Activated naive CD4-positive, alpha-beta T cell treated with anti-CD3 and anti-CD28 coated beads for 36 hours (primary cell): Measurements from ENCODE around the gene AGBL5. TPM values are rescaled to one million over a fixed set of nuclear protein-coding genes. Genes with fewer than 3 reads are reported as not detected.
"Not testable (repeated sequence)": the region's sequence is repeated elsewhere in the genome, so short reads cannot be mapped to it uniquely, and the experiment has no call there.

Experiments used
- CTCF ChIA-PET: fragments of 350-600 bp; sonication (Branson Sonifier 250); formaldehyde crosslinking; loops from one replicate; lab custom pipeline; 2021; ENCODE audit warnings: antibody characterized with exemption; lab: Charles Lee
- DNase-seq: peaks from one replicate; pipeline ENCODE4 v3.0.0-alpha.2; 2020
- H3K27ac Mint-ChIP-seq: one replicate; pipeline ENCODE4 v1.8.0; 2021; ENCODE audit warnings: mild to moderate bottlenecking, mixed read lengths
- H3K27me3 Mint-ChIP-seq: one replicate; pipeline ENCODE4 v1.8.0; 2021; ENCODE audit warnings: low read depth, mixed read lengths
- H3K36me3 Mint-ChIP-seq: one replicate; pipeline ENCODE4 v1.8.0; 2021; ENCODE audit warnings: low read depth, mixed read lengths
- H3K4me1 Mint-ChIP-seq: one replicate; pipeline ENCODE4 v1.8.0; 2021; ENCODE audit warnings: low read depth, mixed read lengths
- H3K4me3 Mint-ChIP-seq: one replicate; pipeline ENCODE4 v1.8.0; 2021; ENCODE audit warnings: mild to moderate bottlenecking, moderate library complexity, mixed read lengths
- H3K9me3 Mint-ChIP-seq: one replicate; pipeline ENCODE4 v1.8.0; 2021; ENCODE audit warnings: mixed read lengths
- intact Hi-C: fragments of 100-400 bp; cut with micrococcal nuclease; formaldehyde crosslinking; loops from one replicate; pipeline ENCODE4 v1.15.1; 2023
- total RNA-seq, 2 experiments: library from RNA; stranded (reverse); gene quantifications; one replicate each; pipeline ENCODE4 v1.2.3, GENCODE V29; 2021

The AGBL5 gene
- total RNA-seq, 2 experiments from 2014 or later, result 19.1 to 19.7 TPM

- H3K4me3 Mint-ChIP-seq, result no peak overlapping the region
- peaks cover 7% of the 10 kb centered on the region for H3K36me3 Mint-ChIP-seq
- H3K9me3 Mint-ChIP-seq, result no peaks in the 10 kb centered on the region
- CTCF ChIA-PET, result interaction anchor here (1.5 to 1.8 kb wide), 2 partner anchors 12 to 112 kb away, joined by 4 to 5 read pairs; no protein-coding TSS in a partner anchor
- peaks cover 62% of the 10 kb centered on the region for H3K4me1 Mint-ChIP-seq
- peak overlapping the region; percentile 59 for H3K27ac Mint-ChIP-seq
- intact Hi-C loops, result loop anchor here (5.0 kb wide), 1 partner anchor 299 kb away; the partner anchor contains the start of genes EIF2B4 and SNX17
- DNase-seq, result no peak
- H3K27me3 Mint-ChIP-seq, result no peaks in the 10 kb centered on the region
These were observed 22.3 kb downstream of the AGBL5 start for GRCh38 chr2:27073782-27074181.

GRCh38 chr2:27074738-27075565 lies 23.5 kb downstream of the AGBL5 start:
- CTCF ChIA-PET, result interaction anchor here (1.8 kb wide), 1 partner anchor 10 kb away, joined by 5 read pairs; no protein-coding TSS in a partner anchor
- Mint-ChIP-seq H3K4me3 (no peak overlapping the region), H3K27me3 (no peaks in the 10 kb centered on the region), H3K9me3 (no peaks in the 10 kb centered on the region), H3K36me3 (peaks cover under 1% of the 10 kb centered on the region), H3K4me1 (peaks cover 50% of the 10 kb centered on the region), H3K27ac (peak overlapping the region; percentile 70)
- intact Hi-C loops, result loop anchor here (5.0 kb wide), 1 partner anchor 297 kb away; the partner anchor contains the start of genes EIF2B4 and SNX17
- DNase-seq, result peak; percentile 54

GRCh38 chr2:27075566-27075871 lies 24.1 kb downstream of the AGBL5 start:
- intact Hi-C loops, CTCF ChIA-PET, H3K36me3 Mint-ChIP-seq, H3K4me3 Mint-ChIP-seq, H3K9me3 Mint-ChIP-seq, H3K27me3 Mint-ChIP-seq: not testable (repeated sequence)
- H3K4me1 Mint-ChIP-seq, result peaks cover 45% of the 10 kb centered on the region
- DNase-seq, result peak; percentile 38
- H3K27ac Mint-ChIP-seq, result peak overlapping the region; percentile 70

DNA sequence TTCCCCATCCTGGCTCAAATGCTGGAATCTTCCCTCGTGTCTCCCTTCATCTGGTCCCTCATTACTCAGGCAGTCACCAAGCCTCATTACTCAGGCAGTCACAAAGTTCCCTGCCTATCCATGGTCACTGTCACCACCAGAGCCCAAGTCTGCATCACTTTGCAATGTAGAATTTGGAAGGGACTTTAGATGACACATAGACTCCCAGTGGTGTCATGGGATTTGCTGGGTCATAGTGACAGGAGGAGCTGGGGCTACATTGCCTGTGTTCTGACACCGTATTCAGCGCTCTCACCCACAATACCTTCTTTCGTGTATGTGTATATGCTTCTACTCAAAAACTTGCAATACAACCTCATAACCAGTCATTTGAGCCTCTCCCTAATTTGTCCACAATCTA lies 24.9 kb downstream of the AGBL5 start:
- Mint-ChIP-seq H3K36me3 (no peaks in the 10 kb centered on the region), H3K4me1 (peaks cover 47% of the 10 kb centered on the region), H3K9me3 (no peaks in the 10 kb centered on the region), H3K27ac (no peak overlapping the region), H3K27me3 (no peaks in the 10 kb centered on the region), H3K4me3 (no peak overlapping the region)
- intact Hi-C loops, result no loop called here
- CTCF ChIA-PET, result interaction anchor here (0.5 kb wide), 1 partner anchor 116 kb away, joined by 3 read pairs; no protein-coding TSS in a partner anchor
- DNase-seq, result no peak

GRCh38 chr2:27077231-27077630 lies 25.8 kb downstream of the AGBL5 start:
- Mint-ChIP-seq H3K4me1 (peaks cover 49% of the 10 kb centered on the region), H3K27me3 (no peaks in the 10 kb centered on the region), H3K27ac (no peak overlapping the region), H3K9me3 (no peaks in the 10 kb centered on the region), H3K4me3 (no peak overlapping the region), H3K36me3 (no peaks in the 10 kb centered on the region)
- DNase-seq, result no peak
- intact Hi-C loops, result no loop called here
- CTCF ChIA-PET, result no interaction called here

- DNase-seq, result no peak
- Mint-ChIP-seq H3K36me3 (no peaks in the 10 kb centered on the region), H3K4me1 (peaks cover 39% of the 10 kb centered on the region), H3K4me3 (no peak within 1 kb of the TSS), H3K27ac (peak within 1 kb of the TSS; percentile 15), H3K9me3 (no peaks in the 10 kb centered on the region), H3K27me3 (no peaks in the 10 kb centered on the region)
- CTCF ChIA-PET, result interaction anchor here (1.2 kb wide), 1 partner anchor 55 kb away, joined by 3 read pairs; no protein-coding TSS in a partner anchor
- intact Hi-C loops, result no loop called here
These were observed 27.1 kb downstream of the AGBL5 start, which contains the start of gene EMILIN1 for GRCh38 chr2:27078267-27079194. Gene EMILIN1, plus strand, starts transcription at chr2:27078615. Its CDS starts 451 bp downstream, at chr2:27079066.

DNA sequence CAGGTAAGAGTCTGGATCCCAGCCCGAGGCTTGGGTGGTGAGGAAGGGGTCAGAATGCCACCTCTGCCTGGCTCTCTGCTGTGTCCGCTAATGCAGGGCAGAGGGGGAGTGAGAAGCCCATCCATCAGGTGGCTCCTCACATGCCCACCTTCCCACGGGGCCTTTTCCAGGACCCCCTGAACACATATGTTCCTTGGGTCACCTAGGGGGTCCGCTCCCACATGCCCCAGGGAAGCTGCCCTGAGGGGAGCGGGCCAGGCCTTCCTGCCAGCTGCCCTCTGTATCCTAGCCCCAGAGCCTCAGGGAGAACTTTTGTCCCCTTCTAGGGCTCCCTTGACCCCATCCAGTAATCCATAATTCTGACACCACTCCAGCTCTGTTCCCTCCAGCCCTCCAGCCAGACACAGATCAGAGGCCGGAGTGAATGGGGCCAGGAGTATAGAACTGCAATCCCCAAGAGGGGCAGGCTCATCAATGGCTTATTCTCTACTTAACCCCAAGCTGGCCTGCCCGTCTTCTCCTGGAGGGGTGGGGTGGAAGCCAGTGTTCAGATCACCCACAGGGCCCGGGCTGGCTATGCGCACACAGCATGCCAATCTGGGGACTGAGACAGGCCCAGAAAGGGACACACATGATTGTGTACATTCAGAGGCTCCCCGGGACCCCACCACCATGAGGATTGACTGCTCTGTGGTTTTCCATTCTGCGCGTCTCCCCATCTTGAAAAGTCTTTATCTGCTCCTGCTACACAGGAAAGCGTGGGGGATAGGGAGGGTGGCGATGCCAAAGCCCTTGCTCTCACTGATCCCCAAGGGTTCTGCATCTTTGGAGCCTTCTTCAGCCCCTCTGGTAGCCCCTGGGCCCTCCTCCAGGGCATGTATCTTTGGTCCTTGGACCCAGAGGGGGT lies 28.0 kb downstream of the AGBL5 start:
- CTCF ChIA-PET, result interaction anchor here (1.2 kb wide), 1 partner anchor 54 kb away, joined by 3 read pairs; no protein-coding TSS in a partner anchor
- Mint-ChIP-seq H3K27ac (no peak overlapping the region), H3K9me3 (no peaks in the 10 kb centered on the region), H3K4me3 (no peak overlapping the region), H3K27me3 (no peaks in the 10 kb centered on the region), H3K36me3 (no peaks in the 10 kb centered on the region), H3K4me1 (peaks cover 32% of the 10 kb centered on the region)
- DNase-seq, result no peak
- intact Hi-C loops, result no loop called here

GRCh38 chr2:27080140-27080469 lies 28.6 kb downstream of the AGBL5 start:
- H3K27me3 Mint-ChIP-seq, result no peaks in the 10 kb centered on the region
- peaks cover under 1% of the 10 kb centered on the region for H3K36me3 Mint-ChIP-seq
- intact Hi-C loops, result no loop called here
- H3K9me3 Mint-ChIP-seq, result no peaks in the 10 kb centered on the region
- DNase-seq, result no peak
- peaks cover 25% of the 10 kb centered on the region for H3K4me1 Mint-ChIP-seq
- H3K4me3 Mint-ChIP-seq, result no peak overlapping the region
- CTCF ChIA-PET, result no interaction called here
- no peak overlapping the region for H3K27ac Mint-ChIP-seq

GRCh38 chr2:27080603-27080936 lies 29.1 kb downstream of the AGBL5 start:
- peaks cover 25% of the 10 kb centered on the region for H3K4me1 Mint-ChIP-seq
- peak overlapping the region; percentile 91 for H3K27ac Mint-ChIP-seq
- CTCF ChIA-PET, result interaction anchor here (0.9 to 1.0 kb wide), 2 partner anchors 8 to 119 kb away, joined by 3 to 5 read pairs; no protein-coding TSS in a partner anchor
- no peaks in the 10 kb centered on the region for H3K27me3 Mint-ChIP-seq
- peaks cover 2% of the 10 kb centered on the region for H3K36me3 Mint-ChIP-seq
- DNase-seq, result no peak
- intact Hi-C loops, result no loop called here
- no peaks in the 10 kb centered on the region for H3K9me3 Mint-ChIP-seq
- H3K4me3 Mint-ChIP-seq, result peak overlapping the region; percentile 65

- no peaks in the 10 kb centered on the region for H3K27me3 Mint-ChIP-seq
- DNase-seq, result no peak
- peaks cover 21% of the 10 kb centered on the region for H3K4me1 Mint-ChIP-seq
- H3K36me3 Mint-ChIP-seq, result peaks cover 2% of the 10 kb centered on the region
- CTCF ChIA-PET, result interaction anchor here (0.7 to 3.1 kb wide), 5 partner anchors 11 to 54 kb away, joined by 3 to 13 read pairs (median 4); partner anchors contain the start of genes AGBL5 and OST4
- intact Hi-C loops, result loop anchor here (1.0 kb wide), 5 partner anchors 11 to 130 kb away; partner anchors contain the start of genes AGBL5, ATRAID, MAPRE3 and OST4
- no peak overlapping the region for H3K4me3 Mint-ChIP-seq
- H3K9me3 Mint-ChIP-seq, result no peaks in the 10 kb centered on the region
- H3K27ac Mint-ChIP-seq, result no peak overlapping the region
These were observed 30.7 kb downstream of the AGBL5 start for GRCh38 chr2:27081984-27082772.
